Endothelial cell (in vitro differentiated cells): Measurements from ENCODE around the gene MPL. TPM values are rescaled to one million over a fixed set of nuclear protein-coding genes. Genes with fewer than 3 reads are reported as not detected.

Source experiments
- DNase-seq: peaks from one replicate; pipeline ENCODE4 v3.0.0; 2021; ENCODE audit warnings: low spot score
- H3K27ac Mint-ChIP-seq: one replicate; pipeline ENCODE4 v1.8.0; 2021; ENCODE audit warnings: mixed read lengths, inconsistent platforms; ENCODE audit not compliant: unreplicated experiment
- H3K27me3 Mint-ChIP-seq: one replicate; pipeline ENCODE4 v1.8.0; 2021; ENCODE audit warnings: mild to moderate bottlenecking, moderate library complexity, mixed read lengths, inconsistent platforms; ENCODE audit not compliant: unreplicated experiment
- H3K36me3 Mint-ChIP-seq: one replicate; pipeline ENCODE4 v1.8.0; 2021; ENCODE audit warnings: mild to moderate bottlenecking, low read depth, mixed read lengths, inconsistent platforms; ENCODE audit not compliant: unreplicated experiment
- H3K4me1 Mint-ChIP-seq: one replicate; pipeline ENCODE4 v1.8.0; 2021; ENCODE audit warnings: mild to moderate bottlenecking, mixed read lengths, inconsistent platforms; ENCODE audit not compliant: unreplicated experiment
- H3K4me3 Mint-ChIP-seq: one replicate; pipeline ENCODE4 v1.8.0; 2021; ENCODE audit warnings: mild to moderate bottlenecking, mixed read lengths, inconsistent platforms; ENCODE audit not compliant: unreplicated experiment
- H3K9me3 Mint-ChIP-seq: one replicate; pipeline ENCODE4 v1.8.0; 2021; ENCODE audit warnings: mixed read lengths, inconsistent platforms; ENCODE audit not compliant: unreplicated experiment
- CTCF ChIP-seq: fragments of 200-600 bp; sonication (generic); IDR thresholded peaks from one replicate; pipeline ENCODE4 v1.5.0; 2021; ENCODE audit warnings: antibody characterized with exemption; ENCODE audit not compliant: unreplicated experiment
- total RNA-seq: library from RNA; stranded (reverse); fragmentation: NEBNext Ultra II Directional; extraction: Animal tissue kit (Norgen Biotek cat#: 25700); gene quantifications from one replicate; pipeline ENCODE4 v1.2.1, GENCODE V29; 2021; ENCODE audit not compliant: unreplicated experiment

Gene MPL
- total RNA-seq, 1 donor from 2014 or later = 6.2 TPM

GRCh38 chr1:43339584-43340232, 2.1 kb downstream of the MPL start:
- no peak for DNase-seq
- H3K27ac Mint-ChIP-seq = no peak overlapping the region
- H3K4me3 Mint-ChIP-seq = peak overlapping the region; percentile 31
- peaks cover 3% of the 10 kb centered on the region for H3K36me3 Mint-ChIP-seq
- no peaks in the 10 kb centered on the region for H3K9me3 Mint-ChIP-seq
- peaks cover 32% of the 10 kb centered on the region for H3K4me1 Mint-ChIP-seq
- TF ChIP-seq CTCF = no peak
- H3K27me3 Mint-ChIP-seq = peaks cover 9% of the 10 kb centered on the region

- peaks cover 3% of the 10 kb centered on the region for H3K36me3 Mint-ChIP-seq
- no peak for TF ChIP-seq CTCF
- peaks cover 9% of the 10 kb centered on the region for H3K27me3 Mint-ChIP-seq
- H3K27ac Mint-ChIP-seq = no peak overlapping the region
- H3K9me3 Mint-ChIP-seq = no peaks in the 10 kb centered on the region
- no peak overlapping the region for H3K4me3 Mint-ChIP-seq
- peaks cover 31% of the 10 kb centered on the region for H3K4me1 Mint-ChIP-seq
- no peak for DNase-seq
These were observed 2.9 kb downstream of the MPL start for GRCh38 chr1:43340559-43340958.

- Mint-ChIP-seq H3K9me3 (no peaks in the 10 kb centered on the region), H3K27me3 (peaks cover 6% of the 10 kb centered on the region), H3K36me3 (peaks cover 3% of the 10 kb centered on the region), H3K4me1 (peaks cover 17% of the 10 kb centered on the region), H3K27ac (peak overlapping the region; percentile 38), H3K4me3 (peak overlapping the region; percentile 1)
- DNase-seq = no peak
- TF ChIP-seq CTCF = no peak
These were observed 6.7 kb downstream of the MPL start for GRCh38 chr1:43344267-43344850.

GRCh38 chr1:43345120-43345519, 7.5 kb downstream of the MPL start:
- Mint-ChIP-seq H3K36me3 (peaks cover 3% of the 10 kb centered on the region), H3K27ac (no peak overlapping the region), H3K4me1 (peaks cover 23% of the 10 kb centered on the region), H3K4me3 (no peak overlapping the region), H3K27me3 (peaks cover 8% of the 10 kb centered on the region), H3K9me3 (no peaks in the 10 kb centered on the region)
- no peak for DNase-seq
- no peak for TF ChIP-seq CTCF

GRCh38 chr1:43346636-43347035, 9.0 kb downstream of the MPL start:
- DNase-seq = no peak
- peaks cover 8% of the 10 kb centered on the region for H3K27me3 Mint-ChIP-seq

More at GRCh38 chr1:43346636-43347035, 9.0 kb downstream of the MPL start:
- H3K27ac Mint-ChIP-seq = no peak overlapping the region
- no peak for TF ChIP-seq CTCF
- H3K9me3 Mint-ChIP-seq = no peaks in the 10 kb centered on the region
- H3K4me3 Mint-ChIP-seq = no peak overlapping the region
- H3K4me1 Mint-ChIP-seq = peaks cover 23% of the 10 kb centered on the region
- H3K36me3 Mint-ChIP-seq = no peaks in the 10 kb centered on the region
